ENCODE measurements around the gene GFRA1. TPM values are rescaled to one million over a fixed set of nuclear protein-coding genes. Genes with fewer than 3 reads are reported as not detected.

GFRA1 gene
- polyA plus RNA-seq, 1 of the 3 experiments (the other 2 are of a cell fraction), result 1.6 TPM

GRCh38 chr10:116255886-116256751 lies 16.9 kb downstream of the GFRA1 start:
- Histone ChIP-seq H3K9ac (no peak overlapping the region), H2AFZ (ENCODE audit: low read depth) (no peak overlapping the region), H3K9me2 (no peaks in the 10 kb centered on the region), H3K4me1 (ENCODE audit: control insufficient read depth in 1 of 2, insufficient read depth in 2 of 2, low read depth in 1 of 2, low read length in 1 of 2) (no peaks in the 10 kb centered on the region; a peak in 1 of 4 replicates), H4K20me1 (ENCODE audit: insufficient read depth) (no peaks in the 10 kb centered on the region), H3K4me3 (ENCODE audit: low read depth in 2 of 2, low read length in 1 of 2) (no peak overlapping the region), H3K27me3 (ENCODE audit: insufficient read depth) (no peaks in the 10 kb centered on the region), H3K36me3 (replicated peaks in 1 of 2; ENCODE audit: control insufficient read depth in 1 of 2, insufficient read depth in 2 of 2, low read length in 1 of 2) (no peaks in the 10 kb centered on the region), H3K4me2 (no peak overlapping the region), H3K79me2 (ENCODE audit: insufficient read depth) (no peaks in the 10 kb centered on the region), H3F3A (replicated peaks; ENCODE audit: insufficient read depth) (no peaks in the 10 kb centered on the region), H3K27ac (ENCODE audit: low read depth in 2 of 2, low read length in 1 of 2) (no peak overlapping the region), H3K9me3 (no peaks in the 10 kb centered on the region)
- 39% methylated on average over 12 of the region's 12 CpGs for WGBS (ENCODE audit: low lambda C conversion rate)
- TF ChIP-seq POLR2AphosphoS5 (IDR thresholded peaks at IDR 0.05; ENCODE audit: low read depth, low read length), result no peak
- no peak for TF ChIP-seq JUND (IDR thresholded peaks at IDR 0.05)
- no peak for TF ChIP-seq USF1 (IDR thresholded peaks at IDR 0.05; ENCODE audit: borderline replicate concordance, low read depth)
- no peak for TF ChIP-seq USF2 (IDR thresholded peaks at IDR 0.05; ENCODE audit: borderline replicate concordance, low read depth, low read length)
- no peak for TF ChIP-seq FOXJ3 (CRISPR knock-in tag; IDR thresholded peaks at IDR 0.05)
- no peak for TF ChIP-seq ELF1 (IDR thresholded peaks at IDR 0.05)
- CTCF ChIA-PET, result interaction anchor here (0.6 to 0.8 kb wide), 2 partner anchors 9 to 91 kb away, joined by 3 read pairs; no protein-coding TSS in a partner anchor
- POLR2A ChIA-PET, result no interaction called here
- DNase-seq, result no peak

GRCh38 chr10:116254422-116255155 lies 18.4 kb downstream of the GFRA1 start:
- Histone ChIP-seq H3K9me2 (no peaks in the 10 kb centered on the region), H3K36me3 (replicated peaks in 1 of 2; ENCODE audit: control insufficient read depth in 1 of 2, insufficient read depth in 2 of 2, low read length in 1 of 2) (no peaks in the 10 kb centered on the region), H3K27ac (ENCODE audit: low read depth in 2 of 2, low read length in 1 of 2) (no peak overlapping the region), H3K9ac (no peak overlapping the region), H3K27me3 (ENCODE audit: insufficient read depth) (no peaks in the 10 kb centered on the region), H3K9me3 (no peaks in the 10 kb centered on the region), H4K20me1 (ENCODE audit: insufficient read depth) (no peaks in the 10 kb centered on the region), H3F3A (replicated peaks; ENCODE audit: insufficient read depth) (no peaks in the 10 kb centered on the region), H3K79me2 (ENCODE audit: insufficient read depth) (no peaks in the 10 kb centered on the region), H3K4me1 (ENCODE audit: control insufficient read depth in 1 of 2, insufficient read depth in 2 of 2, low read depth in 1 of 2, low read length in 1 of 2) (no peaks in the 10 kb centered on the region; a peak in 1 of 4 replicates), H2AFZ (ENCODE audit: low read depth) (no peak overlapping the region), H3K4me3 (ENCODE audit: low read depth in 2 of 2, low read length in 1 of 2) (no peak overlapping the region), H3K4me2 (no peak overlapping the region)
- WGBS (ENCODE audit: low lambda C conversion rate), result 43% methylated on average over 5 of the region's 7 CpGs
- POLR2A ChIA-PET, result no interaction called here
- no peak for DNase-seq
- CTCF ChIA-PET, result interaction anchor here (1.1 kb wide), 1 partner anchor 527 kb away, joined by 3 read pairs; no protein-coding TSS in a partner anchor
- TF ChIP-seq MXI1 (IDR thresholded peaks at IDR 0.05; ENCODE audit: low read depth, low read length), result no peak
- no peak for TF ChIP-seq POLR2AphosphoS5 (IDR thresholded peaks at IDR 0.05; ENCODE audit: low read depth, low read length)
- TF ChIP-seq FOXM1 (IDR thresholded peaks at IDR 0.05; ENCODE audit: low read depth), result no peak
- no peak for TF ChIP-seq NFIC (IDR thresholded peaks at IDR 0.05; ENCODE audit: borderline replicate concordance)
- no peak for TF ChIP-seq SMC3 (IDR thresholded peaks at IDR 0.05; ENCODE audit: low read depth, low read length)
- TF ChIP-seq RFX5 (IDR thresholded peaks at IDR 0.05; ENCODE audit: low read length), result no peak
- TF ChIP-seq YY1 (IDR thresholded peaks at IDR 0.05; ENCODE audit: low read depth), result no peak
- no peak for TF ChIP-seq RAD21 (IDR thresholded peaks at IDR 0.05; ENCODE audit: low read length)
- TF ChIP-seq CTCF (IDR thresholded peaks at IDR 0.05), result no peak
- TF ChIP-seq PBX3 (IDR thresholded peaks at IDR 0.05), result no peak
- TF ChIP-seq RCOR1 (IDR thresholded peaks at IDR 0.05; ENCODE audit: low read length), result no peak
- no peak for TF ChIP-seq EP300 (IDR thresholded peaks at IDR 0.05; ENCODE audit: borderline replicate concordance in 1 of 2, low read depth in 1 of 2, low read length in 1 of 2)
- no peak for TF ChIP-seq IRF3 (IDR thresholded peaks at IDR 0.05; ENCODE audit: low read depth, low read length)
- no peak for TF ChIP-seq CHD2 (IDR thresholded peaks at IDR 0.05; ENCODE audit: low read length, partially characterized antibody)
- TF ChIP-seq MAX (IDR thresholded peaks at IDR 0.05; ENCODE audit: low read depth), result no peak
- TF ChIP-seq GATA2 (CRISPR knock-in tag; IDR thresholded peaks at IDR 0.05), result no peak

Data from SK-N-SH (cell line).